Airway epithelial cell (primary cell): Measurements from ENCODE around the gene SLC36A4. TPM values are rescaled to one million over a fixed set of nuclear protein-coding genes. Genes with fewer than 3 reads are reported as not detected.

Experiments used
- total RNA-seq: library from RNA; depleted of rRNA; stranded (reverse); fragments of >200 nt; gene quantifications from 2 replicates; pipeline ENCODE4 v1.2.3, GENCODE V29; 2015

SLC36A4 gene
- 3.4 and 5.7 TPM in 2 replicates for total RNA-seq

DNA sequence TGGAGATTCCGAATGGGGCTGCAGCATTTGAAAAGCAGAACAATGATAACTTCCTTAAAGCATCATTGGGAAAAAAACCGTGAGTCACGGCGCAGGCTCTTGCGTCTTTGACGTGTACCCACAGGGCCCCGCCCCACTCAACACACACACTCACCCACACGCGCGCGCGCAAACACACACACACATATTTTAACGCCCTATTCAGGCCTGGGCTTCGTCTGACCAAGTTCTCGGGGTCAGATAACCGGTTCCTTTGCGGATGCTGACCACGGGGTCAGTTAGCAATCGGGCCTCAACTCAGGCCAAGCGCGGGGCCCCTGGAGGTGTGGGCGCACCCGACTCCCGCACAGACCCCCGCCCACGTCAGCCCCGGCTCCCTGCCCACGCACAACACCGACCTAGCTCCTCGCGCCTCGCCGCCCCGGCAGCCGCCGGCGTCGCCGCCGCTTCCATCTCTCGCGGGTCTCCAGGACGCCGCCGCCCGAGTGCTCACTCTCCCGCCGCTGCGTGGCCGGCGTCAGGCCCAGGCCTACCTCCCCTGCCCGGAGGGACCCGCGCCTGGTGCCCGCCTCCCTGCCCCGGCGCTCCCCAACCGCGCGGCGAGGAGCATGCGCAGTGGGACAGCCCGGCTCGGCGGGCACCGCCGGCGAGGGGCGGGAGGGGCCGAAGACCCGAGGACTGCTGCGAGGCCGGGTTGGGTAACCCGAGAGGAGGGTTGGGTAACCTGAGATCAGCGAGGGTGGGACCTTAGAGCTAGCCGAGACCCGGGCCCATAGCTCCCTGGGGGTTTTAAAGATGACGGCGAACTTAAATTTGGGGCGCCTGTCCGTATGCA is at the start of gene SLC36A4:
TSS of gene SLC36A4 (minus strand) at position 612 of the 835 bp plus-strand sequence. CDS start at position 453, 159 bp downstream.

Other genes starting within 250 kb of the SLC36A4 start
- not detected in 2 replicates for gene MTNR1B, start 228.3 kb downstream of the SLC36A4 start, total RNA-seq
- gene DEUP1, start 132.8 kb upstream of the SLC36A4 start, total RNA-seq = not detected in 2 replicates